Measurements from ENCODE around the gene AMFR. TPM values are rescaled to one million over a fixed set of nuclear protein-coding genes. Genes with fewer than 3 reads are reported as not detected.

Gene AMFR
- total RNA-seq, 1 experiment from 2014 or later, result 31.7 TPM

DNA sequence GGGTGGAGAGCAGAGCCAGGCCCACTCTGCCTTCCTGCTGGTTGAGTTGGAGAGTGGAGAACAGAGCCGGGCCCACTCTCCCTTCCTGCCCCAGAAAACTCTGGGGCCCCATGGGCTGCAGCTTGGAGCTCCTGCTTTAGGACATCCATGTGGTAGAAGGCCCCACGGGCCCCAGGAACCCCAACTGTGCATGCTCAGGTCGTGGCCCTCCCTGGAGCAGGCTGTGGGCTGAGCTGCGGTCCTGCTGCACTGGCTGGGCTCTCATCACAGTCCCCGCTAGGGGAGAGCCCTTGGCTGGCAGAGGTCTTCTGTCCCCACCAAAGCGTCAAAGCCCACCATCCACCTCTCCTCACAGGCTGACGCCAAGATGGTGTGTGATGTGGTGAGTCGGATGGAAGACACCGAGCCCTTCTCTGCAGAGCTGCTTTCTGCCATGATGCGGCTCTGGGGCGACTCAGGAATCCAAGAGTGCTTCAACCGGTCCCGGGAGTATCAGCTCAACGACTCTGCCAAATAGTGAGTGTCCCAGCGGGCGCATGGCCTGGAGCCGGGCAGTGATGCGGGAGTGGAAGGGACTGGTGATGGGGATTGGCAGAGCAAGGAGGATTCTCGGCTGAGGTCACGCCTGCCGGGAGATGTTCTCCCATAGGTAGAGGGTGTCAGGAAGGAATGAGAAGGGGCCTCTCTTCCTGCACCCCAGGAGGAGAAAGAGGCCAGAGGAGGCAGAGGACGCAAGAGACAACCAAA is 96.9 kb downstream of the AMFR start:
- Mint-ChIP-seq H3K36me3 (no peaks in the 10 kb centered on the region), H3K4me3 (no peak overlapping the region), H3K27me3 (ENCODE audit: low read depth) (no peaks in the 10 kb centered on the region), H3K27ac (peak overlapping the region; percentile 44; the same call in 1 of the 2 replicates), H3K4me1 (no peaks in the 10 kb centered on the region), H3K9me3 (no peaks in the 10 kb centered on the region)
- no peak for TF ChIP-seq MXD4 (CRISPR knock-in tag; IDR thresholded peaks at IDR 0.05; ENCODE audit: borderline replicate concordance)
- TF ChIP-seq, protein P1, sequence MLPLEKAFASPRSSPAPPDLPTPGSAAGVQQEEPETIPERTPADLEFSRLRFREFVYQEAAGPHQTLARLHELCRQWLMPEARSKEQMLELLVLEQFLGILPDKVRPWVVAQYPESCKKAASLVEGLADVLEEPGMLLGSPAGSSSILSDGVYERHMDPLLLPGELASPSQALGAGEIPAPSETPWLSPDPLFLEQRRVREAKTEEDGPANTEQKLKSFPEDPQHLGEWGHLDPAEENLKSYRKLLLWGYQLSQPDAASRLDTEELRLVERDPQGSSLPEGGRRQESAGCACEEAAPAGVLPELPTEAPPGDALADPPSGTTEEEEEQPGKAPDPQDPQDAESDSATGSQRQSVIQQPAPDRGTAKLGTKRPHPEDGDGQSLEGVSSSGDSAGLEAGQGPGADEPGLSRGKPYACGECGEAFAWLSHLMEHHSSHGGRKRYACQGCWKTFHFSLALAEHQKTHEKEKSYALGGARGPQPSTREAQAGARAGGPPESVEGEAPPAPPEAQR (CRISPR knock-in tag; IDR thresholded peaks at IDR 0.05), result no peak
- TF ChIP-seq TP53 (CRISPR knock-in tag; IDR thresholded peaks at IDR 0.05), result no peak
- TF ChIP-seq CREM (CRISPR knock-in tag; IDR thresholded peaks at IDR 0.05), result no peak
- TF ChIP-seq, protein P2, sequence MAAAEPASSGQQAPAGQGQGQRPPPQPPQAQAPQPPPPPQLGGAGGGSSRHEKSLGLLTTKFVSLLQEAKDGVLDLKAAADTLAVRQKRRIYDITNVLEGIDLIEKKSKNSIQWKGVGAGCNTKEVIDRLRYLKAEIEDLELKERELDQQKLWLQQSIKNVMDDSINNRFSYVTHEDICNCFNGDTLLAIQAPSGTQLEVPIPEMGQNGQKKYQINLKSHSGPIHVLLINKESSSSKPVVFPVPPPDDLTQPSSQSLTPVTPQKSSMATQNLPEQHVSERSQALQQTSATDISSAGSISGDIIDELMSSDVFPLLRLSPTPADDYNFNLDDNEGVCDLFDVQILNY (CRISPR knock-in tag; IDR thresholded peaks at IDR 0.05), result no peak
- TF ChIP-seq FOXP1 (CRISPR knock-in tag; IDR thresholded peaks at IDR 0.05; ENCODE audit: borderline replicate concordance), result no peak
- no peak for TF ChIP-seq TEAD4 (CRISPR knock-in tag; IDR thresholded peaks at IDR 0.05)
- no peak for TF ChIP-seq NFE2L1 (CRISPR knock-in tag; IDR thresholded peaks at IDR 0.05)
- TF ChIP-seq, protein P3, sequence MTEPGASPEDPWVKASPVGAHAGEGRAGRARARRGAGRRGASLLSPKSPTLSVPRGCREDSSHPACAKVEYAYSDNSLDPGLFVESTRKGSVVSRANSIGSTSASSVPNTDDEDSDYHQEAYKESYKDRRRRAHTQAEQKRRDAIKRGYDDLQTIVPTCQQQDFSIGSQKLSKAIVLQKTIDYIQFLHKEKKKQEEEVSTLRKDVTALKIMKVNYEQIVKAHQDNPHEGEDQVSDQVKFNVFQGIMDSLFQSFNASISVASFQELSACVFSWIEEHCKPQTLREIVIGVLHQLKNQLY (CRISPR knock-in tag; IDR thresholded peaks at IDR 0.05), result no peak
- TF ChIP-seq, protein P4, sequence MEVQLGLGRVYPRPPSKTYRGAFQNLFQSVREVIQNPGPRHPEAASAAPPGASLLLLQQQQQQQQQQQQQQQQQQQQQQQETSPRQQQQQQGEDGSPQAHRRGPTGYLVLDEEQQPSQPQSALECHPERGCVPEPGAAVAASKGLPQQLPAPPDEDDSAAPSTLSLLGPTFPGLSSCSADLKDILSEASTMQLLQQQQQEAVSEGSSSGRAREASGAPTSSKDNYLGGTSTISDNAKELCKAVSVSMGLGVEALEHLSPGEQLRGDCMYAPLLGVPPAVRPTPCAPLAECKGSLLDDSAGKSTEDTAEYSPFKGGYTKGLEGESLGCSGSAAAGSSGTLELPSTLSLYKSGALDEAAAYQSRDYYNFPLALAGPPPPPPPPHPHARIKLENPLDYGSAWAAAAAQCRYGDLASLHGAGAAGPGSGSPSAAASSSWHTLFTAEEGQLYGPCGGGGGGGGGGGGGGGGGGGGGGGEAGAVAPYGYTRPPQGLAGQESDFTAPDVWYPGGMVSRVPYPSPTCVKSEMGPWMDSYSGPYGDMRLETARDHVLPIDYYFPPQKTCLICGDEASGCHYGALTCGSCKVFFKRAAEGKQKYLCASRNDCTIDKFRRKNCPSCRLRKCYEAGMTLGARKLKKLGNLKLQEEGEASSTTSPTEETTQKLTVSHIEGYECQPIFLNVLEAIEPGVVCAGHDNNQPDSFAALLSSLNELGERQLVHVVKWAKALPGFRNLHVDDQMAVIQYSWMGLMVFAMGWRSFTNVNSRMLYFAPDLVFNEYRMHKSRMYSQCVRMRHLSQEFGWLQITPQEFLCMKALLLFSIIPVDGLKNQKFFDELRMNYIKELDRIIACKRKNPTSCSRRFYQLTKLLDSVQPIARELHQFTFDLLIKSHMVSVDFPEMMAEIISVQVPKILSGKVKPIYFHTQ (CRISPR knock-in tag; IDR thresholded peaks at IDR 0.05), result no peak
- TF ChIP-seq, protein P5, sequence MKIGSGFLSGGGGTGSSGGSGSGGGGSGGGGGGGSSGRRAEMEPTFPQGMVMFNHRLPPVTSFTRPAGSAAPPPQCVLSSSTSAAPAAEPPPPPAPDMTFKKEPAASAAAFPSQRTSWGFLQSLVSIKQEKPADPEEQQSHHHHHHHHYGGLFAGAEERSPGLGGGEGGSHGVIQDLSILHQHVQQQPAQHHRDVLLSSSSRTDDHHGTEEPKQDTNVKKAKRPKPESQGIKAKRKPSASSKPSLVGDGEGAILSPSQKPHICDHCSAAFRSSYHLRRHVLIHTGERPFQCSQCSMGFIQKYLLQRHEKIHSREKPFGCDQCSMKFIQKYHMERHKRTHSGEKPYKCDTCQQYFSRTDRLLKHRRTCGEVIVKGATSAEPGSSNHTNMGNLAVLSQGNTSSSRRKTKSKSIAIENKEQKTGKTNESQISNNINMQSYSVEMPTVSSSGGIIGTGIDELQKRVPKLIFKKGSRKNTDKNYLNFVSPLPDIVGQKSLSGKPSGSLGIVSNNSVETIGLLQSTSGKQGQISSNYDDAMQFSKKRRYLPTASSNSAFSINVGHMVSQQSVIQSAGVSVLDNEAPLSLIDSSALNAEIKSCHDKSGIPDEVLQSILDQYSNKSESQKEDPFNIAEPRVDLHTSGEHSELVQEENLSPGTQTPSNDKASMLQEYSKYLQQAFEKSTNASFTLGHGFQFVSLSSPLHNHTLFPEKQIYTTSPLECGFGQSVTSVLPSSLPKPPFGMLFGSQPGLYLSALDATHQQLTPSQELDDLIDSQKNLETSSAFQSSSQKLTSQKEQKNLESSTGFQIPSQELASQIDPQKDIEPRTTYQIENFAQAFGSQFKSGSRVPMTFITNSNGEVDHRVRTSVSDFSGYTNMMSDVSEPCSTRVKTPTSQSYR (CRISPR knock-in tag; IDR thresholded peaks at IDR 0.05), result no peak
- no peak for TF ChIP-seq CBFB (CRISPR knock-in tag; IDR thresholded peaks at IDR 0.05; ENCODE audit: low read depth)
- TF ChIP-seq TCF7 (CRISPR knock-in tag; IDR thresholded peaks at IDR 0.05; ENCODE audit: low read depth), result no peak
- TF ChIP-seq, protein P6, sequence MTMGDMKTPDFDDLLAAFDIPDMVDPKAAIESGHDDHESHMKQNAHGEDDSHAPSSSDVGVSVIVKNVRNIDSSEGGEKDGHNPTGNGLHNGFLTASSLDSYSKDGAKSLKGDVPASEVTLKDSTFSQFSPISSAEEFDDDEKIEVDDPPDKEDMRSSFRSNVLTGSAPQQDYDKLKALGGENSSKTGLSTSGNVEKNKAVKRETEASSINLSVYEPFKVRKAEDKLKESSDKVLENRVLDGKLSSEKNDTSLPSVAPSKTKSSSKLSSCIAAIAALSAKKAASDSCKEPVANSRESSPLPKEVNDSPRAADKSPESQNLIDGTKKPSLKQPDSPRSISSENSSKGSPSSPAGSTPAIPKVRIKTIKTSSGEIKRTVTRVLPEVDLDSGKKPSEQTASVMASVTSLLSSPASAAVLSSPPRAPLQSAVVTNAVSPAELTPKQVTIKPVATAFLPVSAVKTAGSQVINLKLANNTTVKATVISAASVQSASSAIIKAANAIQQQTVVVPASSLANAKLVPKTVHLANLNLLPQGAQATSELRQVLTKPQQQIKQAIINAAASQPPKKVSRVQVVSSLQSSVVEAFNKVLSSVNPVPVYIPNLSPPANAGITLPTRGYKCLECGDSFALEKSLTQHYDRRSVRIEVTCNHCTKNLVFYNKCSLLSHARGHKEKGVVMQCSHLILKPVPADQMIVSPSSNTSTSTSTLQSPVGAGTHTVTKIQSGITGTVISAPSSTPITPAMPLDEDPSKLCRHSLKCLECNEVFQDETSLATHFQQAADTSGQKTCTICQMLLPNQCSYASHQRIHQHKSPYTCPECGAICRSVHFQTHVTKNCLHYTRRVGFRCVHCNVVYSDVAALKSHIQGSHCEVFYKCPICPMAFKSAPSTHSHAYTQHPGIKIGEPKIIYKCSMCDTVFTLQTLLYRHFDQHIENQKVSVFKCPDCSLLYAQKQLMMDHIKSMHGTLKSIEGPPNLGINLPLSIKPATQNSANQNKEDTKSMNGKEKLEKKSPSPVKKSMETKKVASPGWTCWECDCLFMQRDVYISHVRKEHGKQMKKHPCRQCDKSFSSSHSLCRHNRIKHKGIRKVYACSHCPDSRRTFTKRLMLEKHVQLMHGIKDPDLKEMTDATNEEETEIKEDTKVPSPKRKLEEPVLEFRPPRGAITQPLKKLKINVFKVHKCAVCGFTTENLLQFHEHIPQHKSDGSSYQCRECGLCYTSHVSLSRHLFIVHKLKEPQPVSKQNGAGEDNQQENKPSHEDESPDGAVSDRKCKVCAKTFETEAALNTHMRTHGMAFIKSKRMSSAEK (CRISPR knock-in tag; IDR thresholded peaks at IDR 0.05; ENCODE audit: borderline replicate concordance), result no peak
- ChIA-PET POLR2A (no interaction called here), CTCF (interaction anchor here (0.6 to 4.8 kb wide), 7 partner anchors 10 to 329 kb away, joined by 3 to 30 read pairs (median 4); no protein-coding TSS in a partner anchor)
- ATAC-seq (no peak), DNase-seq (ENCODE audit: low spot score) (no peak)

All from WTC11 (cell line).